ENCODE results near the gene ARHGAP8. TPM values are rescaled to one million over a fixed set of nuclear protein-coding genes. Genes with fewer than 3 reads are reported as not detected.

Gene ARHGAP8
- total RNA-seq, 3 donors from 2014 or later (not counting 1 experiment from before 2014, with no cell fraction given), result 23.6 to 32.6 (median 26.5) TPM

DNA sequence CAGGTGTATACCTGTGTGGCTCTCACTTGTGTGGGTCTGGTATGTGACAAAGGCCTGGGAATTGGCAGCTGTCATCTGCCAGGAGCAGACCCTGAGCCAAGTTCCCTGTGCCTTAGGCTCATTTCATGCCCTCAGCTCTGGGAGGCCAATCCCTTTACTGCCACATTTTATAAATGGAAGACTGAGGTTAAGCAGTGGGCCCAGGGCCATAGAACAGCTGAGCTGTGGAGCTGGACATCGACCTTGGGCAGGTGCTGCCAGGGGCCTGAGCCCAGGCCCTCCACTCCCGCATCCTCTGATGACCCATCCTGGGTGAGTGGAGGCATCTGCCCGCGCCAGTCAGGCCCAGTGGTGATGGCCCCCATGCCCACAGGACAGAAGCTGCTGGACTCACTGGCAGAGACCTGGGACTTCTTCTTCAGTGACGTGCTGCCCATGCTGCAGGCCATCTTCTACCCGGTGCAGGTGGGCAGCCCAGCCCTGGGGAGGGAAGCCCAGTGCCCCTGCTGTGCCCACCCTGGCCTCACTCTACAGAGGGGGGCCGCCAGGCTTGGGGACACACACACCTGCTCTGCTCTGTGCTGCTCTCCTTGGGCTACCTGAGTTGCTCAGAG, 20.9 kb upstream of the ARHGAP8 start:
- peaks cover 17 to 25% of the 10 kb centered on the region in 2 donors for H3K4me1 Mint-ChIP-seq
- no peak for DNase-seq
- no peak for TF ChIP-seq CTCF (IDR thresholded peaks at IDR 0.05)
- no peaks in the 10 kb centered on the region for H3K9me3 Mint-ChIP-seq
- H3K27me3 ChIP-seq (ENCODE audit: control insufficient read depth, insufficient read depth, low read length), result no peaks in the 10 kb centered on the region
- H3K4me1 ChIP-seq (ENCODE audit: control insufficient read depth, insufficient read depth, low read length), result peaks cover 42% of the 10 kb centered on the region
- H3K27me3 Mint-ChIP-seq (ENCODE audit: low read depth in 2 of 2), result no peaks in the 10 kb centered on the region
- peaks cover 51% of the 10 kb centered on the region for H3K36me3 ChIP-seq (ENCODE audit: control insufficient read depth, insufficient read depth, low read length)
- no peak overlapping the region for H3K27ac ChIP-seq (ENCODE audit: low read length)
- no peaks in the 10 kb centered on the region for H3K9me3 ChIP-seq (ENCODE audit: control insufficient read depth, insufficient read depth, low read length)
- no peak overlapping the region for H3K4me3 Mint-ChIP-seq
- H3K4me3 ChIP-seq (ENCODE audit: low read length), result no peak overlapping the region
- H3K27ac Mint-ChIP-seq, result no peak overlapping the region
- H3K36me3 Mint-ChIP-seq, result no peaks in the 10 kb centered on the region
- ATAC-seq, result no peak
- 93% methylated on average over 7 of the region's 7 CpGs for WGBS (ENCODE audit: insufficient coverage)
- intact Hi-C loops (cut with micrococcal nuclease), result no loop called here

GRCh38 chr22:44732017-44732561, 20.3 kb upstream of the ARHGAP8 start:
- no peak for DNase-seq
- H3K4me1 ChIP-seq (ENCODE audit: control insufficient read depth, insufficient read depth, low read length), result peaks cover 41% of the 10 kb centered on the region
- no peak overlapping the region for H3K27ac ChIP-seq (ENCODE audit: low read length)
- Mint-ChIP-seq H3K27me3 (ENCODE audit: low read depth in 2 of 2) (no peaks in the 10 kb centered on the region), H3K4me3 (no peak overlapping the region), H3K27ac (peak overlapping the region; percentile 21 to 63), H3K9me3 (no peaks in the 10 kb centered on the region), H3K4me1 (peaks cover 17 to 25% of the 10 kb centered on the region in 2 donors), H3K36me3 (no peaks in the 10 kb centered on the region)
- H3K27me3 ChIP-seq (ENCODE audit: control insufficient read depth, insufficient read depth, low read length), result no peaks in the 10 kb centered on the region
- no peak for TF ChIP-seq CTCF (IDR thresholded peaks at IDR 0.05)
- intact Hi-C loops (cut with micrococcal nuclease), result no loop called here
- H3K9me3 ChIP-seq (ENCODE audit: control insufficient read depth, insufficient read depth, low read length), result no peaks in the 10 kb centered on the region
- peaks cover 46% of the 10 kb centered on the region for H3K36me3 ChIP-seq (ENCODE audit: control insufficient read depth, insufficient read depth, low read length)
- ATAC-seq, result no peak
- H3K4me3 ChIP-seq (ENCODE audit: low read length), result no peak overlapping the region
- 96% methylated on average over 21 of the region's 21 CpGs for WGBS (ENCODE audit: insufficient coverage)

DNA sequence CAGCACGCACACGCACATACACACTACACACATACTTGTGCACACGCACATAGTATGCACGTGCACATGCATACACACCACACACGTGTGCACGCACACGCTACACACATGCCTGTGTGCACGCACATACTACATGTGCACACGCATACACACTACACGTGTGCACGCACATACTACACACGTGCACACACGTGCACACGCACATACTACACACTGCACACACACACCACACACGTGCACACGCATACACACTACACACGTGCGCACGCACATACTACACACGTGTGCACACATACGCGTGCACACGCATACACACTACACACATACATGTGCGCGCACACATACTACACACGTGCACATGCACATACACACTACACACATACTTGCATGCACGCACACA, 19.7 kb upstream of the ARHGAP8 start:
- Histone ChIP-seq H3K27ac (ENCODE audit: low read length) (no peak overlapping the region), H3K4me3 (ENCODE audit: low read length) (no peak overlapping the region), H3K4me1 (ENCODE audit: control insufficient read depth, insufficient read depth, low read length) (peaks cover 35% of the 10 kb centered on the region), H3K9me3 (ENCODE audit: control insufficient read depth, insufficient read depth, low read length) (no peaks in the 10 kb centered on the region), H3K36me3 (ENCODE audit: control insufficient read depth, insufficient read depth, low read length) (peaks cover 43% of the 10 kb centered on the region), H3K27me3 (ENCODE audit: control insufficient read depth, insufficient read depth, low read length) (no peaks in the 10 kb centered on the region)
- Mint-ChIP-seq H3K4me1 (peaks cover 14 to 25% of the 10 kb centered on the region in 2 donors), H3K9me3 (no peaks in the 10 kb centered on the region), H3K36me3 (no peaks in the 10 kb centered on the region), H3K27me3 (ENCODE audit: low read depth in 2 of 2) (no peaks in the 10 kb centered on the region), H3K27ac (peak overlapping the region; percentile 21 to 63), H3K4me3 (no peak overlapping the region)
- WGBS (ENCODE audit: insufficient coverage), result 92% methylated on average over 27 of the region's 27 CpGs
- intact Hi-C loops (cut with micrococcal nuclease), result no loop called here
- DNase-seq (no peak), ATAC-seq (peak in 1 of 3 donors; percentile 8)
- no peak for TF ChIP-seq CTCF (IDR thresholded peaks at IDR 0.05)

All from natural killer cell (primary cell).